ENCODE data around the gene OR10H1.
"Not testable (repeated sequence)": the region's sequence is repeated elsewhere in the genome, so short reads cannot be mapped to it uniquely, and the experiment has no call there.

Gene OR10H1

DNA sequence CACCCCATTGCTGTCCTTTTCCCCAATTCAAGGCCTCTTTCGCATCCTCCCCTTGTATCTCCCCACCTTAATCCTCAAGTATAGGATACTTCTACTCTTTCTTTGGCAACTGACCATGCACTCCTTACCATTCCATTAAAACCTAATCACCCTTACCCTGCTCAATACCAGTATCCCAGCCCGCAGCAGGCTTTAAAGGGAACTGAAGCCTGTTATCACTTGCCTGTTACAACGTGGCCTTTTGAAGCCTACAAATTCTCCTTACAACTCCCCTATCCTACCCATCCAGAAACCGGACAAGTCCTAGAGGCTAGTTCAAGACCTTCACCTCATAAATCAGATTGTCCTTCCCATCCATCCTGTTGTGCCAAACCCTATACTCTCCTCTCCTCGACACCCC lies 16.2 kb upstream of the OR10H1 start:
- Histone ChIP-seq H4K20me1 (ENCODE audit: control insufficient read depth, insufficient read depth, low read depth, low read length) (no peaks in the 10 kb centered on the region), H3F3A (ENCODE audit: control insufficient read depth, insufficient read depth) (peaks cover 4% of the 10 kb centered on the region), H3K36me3 (ENCODE audit: control insufficient read depth, low read length) (peaks cover 4% of the 10 kb centered on the region; the same call in 1 of the 2 replicates), H3K79me2 (ENCODE audit: control insufficient read depth, low read length) (no peaks in the 10 kb centered on the region), H3K9me2 (replicated peaks; ENCODE audit: control insufficient read depth, low read length) (no peaks in the 10 kb centered on the region), H3K4me3 (ENCODE audit: low read length) (no peak overlapping the region), H3K27ac (ENCODE audit: low read depth, low read length) (no peak overlapping the region), H3K9me3 (ENCODE audit: control insufficient read depth, insufficient read depth, low read length) (no peaks in the 10 kb centered on the region), H3K4me1 (ENCODE audit: control insufficient read depth, low read length) (peaks cover 18% of the 10 kb centered on the region), H3K27me3 (ENCODE audit: control insufficient read depth, low read length) (no peaks in the 10 kb centered on the region), H3K4me2 (ENCODE audit: low read length) (no peak overlapping the region)
- no peak for TF ChIP-seq EZH2phosphoT487 (IDR thresholded peaks at IDR 0.05; ENCODE audit: borderline replicate concordance, low read length)
- TF ChIP-seq, protein P1, sequence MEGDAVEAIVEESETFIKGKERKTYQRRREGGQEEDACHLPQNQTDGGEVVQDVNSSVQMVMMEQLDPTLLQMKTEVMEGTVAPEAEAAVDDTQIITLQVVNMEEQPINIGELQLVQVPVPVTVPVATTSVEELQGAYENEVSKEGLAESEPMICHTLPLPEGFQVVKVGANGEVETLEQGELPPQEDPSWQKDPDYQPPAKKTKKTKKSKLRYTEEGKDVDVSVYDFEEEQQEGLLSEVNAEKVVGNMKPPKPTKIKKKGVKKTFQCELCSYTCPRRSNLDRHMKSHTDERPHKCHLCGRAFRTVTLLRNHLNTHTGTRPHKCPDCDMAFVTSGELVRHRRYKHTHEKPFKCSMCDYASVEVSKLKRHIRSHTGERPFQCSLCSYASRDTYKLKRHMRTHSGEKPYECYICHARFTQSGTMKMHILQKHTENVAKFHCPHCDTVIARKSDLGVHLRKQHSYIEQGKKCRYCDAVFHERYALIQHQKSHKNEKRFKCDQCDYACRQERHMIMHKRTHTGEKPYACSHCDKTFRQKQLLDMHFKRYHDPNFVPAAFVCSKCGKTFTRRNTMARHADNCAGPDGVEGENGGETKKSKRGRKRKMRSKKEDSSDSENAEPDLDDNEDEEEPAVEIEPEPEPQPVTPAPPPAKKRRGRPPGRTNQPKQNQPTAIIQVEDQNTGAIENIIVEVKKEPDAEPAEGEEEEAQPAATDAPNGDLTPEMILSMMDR (IDR thresholded peaks at IDR 0.05; ENCODE audit: low read depth, low read length, poor library complexity, severe bottlenecking): no peak

DNA sequence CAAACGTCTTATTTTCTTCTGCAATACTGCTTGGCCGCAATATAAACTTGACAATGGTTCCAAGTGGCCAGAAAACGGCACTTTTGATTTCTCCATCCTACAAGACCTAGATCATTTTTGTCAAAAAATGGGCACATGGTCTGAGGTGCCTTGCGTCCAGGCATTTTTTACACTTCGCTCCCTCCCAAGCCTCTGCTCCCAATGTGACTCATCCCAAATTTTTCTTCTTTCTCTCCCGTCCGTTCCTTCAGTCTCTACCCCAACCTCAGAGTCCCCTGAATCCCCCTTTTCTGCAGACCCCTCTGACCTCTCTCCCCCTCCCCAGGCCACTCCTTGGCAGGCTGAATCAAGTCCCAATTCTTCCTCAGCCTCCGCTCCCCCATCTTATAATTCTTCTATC lies 14.3 kb upstream of the OR10H1 start:
- TF ChIP-seq EZH2phosphoT487 (IDR thresholded peaks at IDR 0.05; ENCODE audit: borderline replicate concordance, low read length): no peak
- TF ChIP-seq, protein P1 (IDR thresholded peaks at IDR 0.05; ENCODE audit: low read depth, low read length, poor library complexity, severe bottlenecking): no peak
- no peaks in the 10 kb centered on the region for H3F3A ChIP-seq (ENCODE audit: control insufficient read depth, insufficient read depth)
- H3K79me2 ChIP-seq (ENCODE audit: control insufficient read depth, low read length): no peaks in the 10 kb centered on the region
- no peaks in the 10 kb centered on the region for H3K36me3 ChIP-seq (ENCODE audit: control insufficient read depth, low read length)
- no peak overlapping the region for H3K4me2 ChIP-seq (ENCODE audit: low read length)
- H3K9me3 ChIP-seq (ENCODE audit: control insufficient read depth, insufficient read depth, low read length): no peaks in the 10 kb centered on the region
- H4K20me1 ChIP-seq (ENCODE audit: control insufficient read depth, insufficient read depth, low read depth, low read length): no peaks in the 10 kb centered on the region
- no peaks in the 10 kb centered on the region for H3K27me3 ChIP-seq (ENCODE audit: control insufficient read depth, low read length)
- H3K9me2 ChIP-seq (replicated peaks; ENCODE audit: control insufficient read depth, low read length): no peaks in the 10 kb centered on the region
- H3K27ac ChIP-seq (ENCODE audit: low read depth, low read length): no peak overlapping the region
- peaks cover 8% of the 10 kb centered on the region for H3K4me1 ChIP-seq (ENCODE audit: control insufficient read depth, low read length)
- no peak overlapping the region for H3K4me3 ChIP-seq (ENCODE audit: low read length)

DNA sequence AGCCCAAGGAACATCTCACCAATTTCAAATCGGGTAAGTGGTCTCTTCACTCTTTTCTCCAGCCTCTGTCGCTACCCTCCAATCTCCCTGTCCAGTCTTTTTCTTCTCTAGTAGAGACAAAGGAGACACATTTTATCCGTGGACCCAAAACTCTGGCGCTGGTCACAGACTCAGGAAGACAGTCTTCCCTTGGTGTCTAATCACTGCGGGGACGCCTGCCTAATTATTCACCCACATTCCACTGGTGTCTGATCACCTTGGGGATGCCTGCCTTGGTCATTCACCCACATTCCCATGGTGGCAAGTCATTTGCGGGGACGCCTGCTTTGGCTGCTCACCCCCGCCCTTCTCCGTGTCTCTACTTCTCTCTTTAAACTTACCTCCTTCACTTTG lies 13.8 kb upstream of the OR10H1 start:
- Histone ChIP-seq H3K4me3 (ENCODE audit: low read length) (no peak overlapping the region), H3K27me3 (ENCODE audit: control insufficient read depth, low read length) (no peaks in the 10 kb centered on the region), H3F3A (ENCODE audit: control insufficient read depth, insufficient read depth) (no peaks in the 10 kb centered on the region), H3K79me2 (ENCODE audit: control insufficient read depth, low read length) (no peaks in the 10 kb centered on the region), H3K4me2 (ENCODE audit: low read length) (no peak overlapping the region), H3K9me2 (replicated peaks; ENCODE audit: control insufficient read depth, low read length) (no peaks in the 10 kb centered on the region), H4K20me1 (ENCODE audit: control insufficient read depth, insufficient read depth, low read depth, low read length) (no peaks in the 10 kb centered on the region), H3K36me3 (ENCODE audit: control insufficient read depth, low read length) (no peaks in the 10 kb centered on the region), H3K4me1 (ENCODE audit: control insufficient read depth, low read length) (peaks cover 8% of the 10 kb centered on the region), H3K27ac (ENCODE audit: low read depth, low read length) (no peak overlapping the region), H3K9me3 (ENCODE audit: control insufficient read depth, insufficient read depth, low read length) (no peaks in the 10 kb centered on the region)
- TF ChIP-seq, protein P1 (IDR thresholded peaks at IDR 0.05; ENCODE audit: low read depth, low read length, poor library complexity, severe bottlenecking): no peak
- TF ChIP-seq EZH2phosphoT487 (IDR thresholded peaks at IDR 0.05; ENCODE audit: borderline replicate concordance, low read length): no peak

DNA sequence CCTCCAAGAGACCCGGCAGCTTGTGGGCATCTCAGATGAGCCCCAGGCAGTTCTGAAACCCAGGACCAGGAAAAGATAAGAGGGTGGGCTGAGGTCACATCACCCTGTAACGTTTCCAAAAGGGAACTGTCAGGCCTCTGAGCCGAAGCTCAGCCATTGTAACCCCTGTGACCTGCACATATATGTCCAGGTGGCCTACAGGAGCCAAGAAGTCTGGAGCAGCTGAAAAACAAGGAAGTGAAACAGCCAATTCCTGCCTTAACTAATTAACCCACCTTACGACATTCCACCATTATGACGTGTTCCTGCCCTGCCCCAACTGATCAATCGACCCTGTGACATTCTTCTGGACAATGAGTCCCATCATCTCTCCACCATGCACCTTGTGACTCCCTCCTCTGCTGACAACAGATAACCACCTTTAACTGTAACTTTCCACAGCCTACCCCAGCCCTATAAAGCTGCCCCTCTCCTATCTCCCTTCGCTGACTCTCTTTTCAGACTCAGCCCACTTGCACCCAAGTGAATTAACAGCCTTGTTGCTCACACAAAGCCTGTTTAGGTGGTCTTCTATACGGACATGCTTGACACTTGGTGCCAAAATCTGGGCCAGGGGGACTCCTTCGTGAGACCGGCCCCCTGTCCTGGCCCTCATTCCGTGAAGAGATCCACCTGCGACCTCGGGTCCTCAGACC lies 13.3 kb upstream of the OR10H1 start:
- not testable (repeated sequence) for H3K27me3 ChIP-seq (ENCODE audit: control insufficient read depth, low read length); H3K4me1 ChIP-seq (ENCODE audit: control insufficient read depth, low read length); H3K9me2 ChIP-seq (replicated peaks; ENCODE audit: control insufficient read depth, low read length); H4K20me1 ChIP-seq (ENCODE audit: control insufficient read depth, insufficient read depth, low read depth, low read length); H3K79me2 ChIP-seq (ENCODE audit: control insufficient read depth, low read length); H3K36me3 ChIP-seq (ENCODE audit: control insufficient read depth, low read length); H3K27ac ChIP-seq (ENCODE audit: low read depth, low read length); H3F3A ChIP-seq (ENCODE audit: control insufficient read depth, insufficient read depth); H3K4me3 ChIP-seq (ENCODE audit: low read length); H3K9me3 ChIP-seq (ENCODE audit: control insufficient read depth, insufficient read depth, low read length)
- peak overlapping the region; percentile 15; the same call in 1 of the 2 replicates for H3K4me2 ChIP-seq (ENCODE audit: low read length)
